H9 (cell line): ENCODE results near the gene MRM1. TPM values are rescaled to one million over a fixed set of nuclear protein-coding genes. Genes with fewer than 3 reads are reported as not detected.
A peak's percentile ranks its signal among the peaks of the same experiment; 100 is the strongest.

Experiments used
- DNase-seq: peaks from one replicate; pipeline ENCODE4 v3.0.0-alpha.2; 2017
- H2AFZ ChIP-seq: one replicate; pipeline ENCODE4 v1.6.1; 2013; ENCODE audit warnings: mild to moderate bottlenecking, low read length, control low read depth, moderate library complexity
- H2AK5ac ChIP-seq: 2 replicates; pipeline ENCODE4 v1.6.1; 2013; ENCODE audit warnings: low read length, control low read depth, mixed read lengths; ENCODE audit not compliant: insufficient read length
- H2BK120ac ChIP-seq: one replicate; pipeline ENCODE4 v1.6.1; 2013; ENCODE audit warnings: low read depth, mild to moderate bottlenecking, low read length, control low read depth, inconsistent platforms; ENCODE audit not compliant: poor library complexity, severe bottlenecking
- H2BK12ac ChIP-seq: 2 replicates; pipeline ENCODE4 v1.6.1; 2013; ENCODE audit warnings: low read length, control low read depth, mixed read lengths, low read depth; ENCODE audit not compliant: insufficient read length
- H2BK15ac ChIP-seq: 2 replicates; pipeline ENCODE4 v1.6.1; 2013; ENCODE audit warnings: low read depth, low read length, control low read depth
- H2BK20ac ChIP-seq: one replicate; pipeline ENCODE4 v1.6.1; 2013; ENCODE audit warnings: low read depth, mild to moderate bottlenecking, low read length, control low read depth, inconsistent platforms; ENCODE audit not compliant: poor library complexity, severe bottlenecking
- H2BK5ac ChIP-seq: 2 replicates; pipeline ENCODE4 v1.6.1; 2013; ENCODE audit warnings: low read length, control low read depth, mixed read lengths; ENCODE audit not compliant: insufficient read length
- H3K14ac ChIP-seq: 2 replicates; pipeline ENCODE4 v1.6.1; 2013; ENCODE audit warnings: low read length, control low read depth; ENCODE audit not compliant: insufficient read depth
- H3K18ac ChIP-seq: 2 replicates; pipeline ENCODE4 v1.6.1; 2013; ENCODE audit warnings: low read depth, mild to moderate bottlenecking, mixed read lengths, low read length, control low read depth; ENCODE audit not compliant: insufficient read length
- H3K23ac ChIP-seq: 2 replicates; pipeline ENCODE4 v1.6.1; 2013; ENCODE audit warnings: low read length, control low read depth, mixed read lengths, low read depth; ENCODE audit not compliant: insufficient read length
- H3K23me2 ChIP-seq: 2 replicates; pipeline ENCODE4 v1.6.1; 2013; ENCODE audit warnings: low read depth, mild to moderate bottlenecking, mixed read lengths, low read length, control low read depth; ENCODE audit not compliant: insufficient read length, poor library complexity, severe bottlenecking
- H3K27ac ChIP-seq: 2 replicates; pipeline ENCODE4 v1.5.1; 2013; ENCODE audit warnings: low read length, control low read depth, mixed read lengths, low read depth; ENCODE audit not compliant: insufficient read length
- H3K27me3 ChIP-seq: 2 replicates; pipeline ENCODE4 v1.6.1; 2013; ENCODE audit warnings: low read length, control low read depth, inconsistent platforms; ENCODE audit not compliant: insufficient read depth
- H3K4ac ChIP-seq: 2 replicates; pipeline ENCODE4 v1.6.1; 2013; ENCODE audit warnings: low read depth, mild to moderate bottlenecking, control low read depth, inconsistent platforms, low read length, moderate library complexity
- H3K4me1 ChIP-seq: 2 replicates; pipeline ENCODE4 v1.6.1; 2013; ENCODE audit warnings: low read length, control low read depth, inconsistent platforms; ENCODE audit not compliant: insufficient read depth
- H3K4me2 ChIP-seq: 2 replicates; pipeline ENCODE4 v1.6.1; 2013; ENCODE audit warnings: low read length, control low read depth, mixed read lengths; ENCODE audit not compliant: insufficient read length, insufficient read depth
- H3K56ac ChIP-seq: 2 replicates; pipeline ENCODE4 v1.6.1; 2013; ENCODE audit warnings: low read depth, mild to moderate bottlenecking, mixed read lengths, low read length, control low read depth; ENCODE audit not compliant: insufficient read length
- H3K79me1 ChIP-seq: 2 replicates; pipeline ENCODE4 v1.6.1; 2013; ENCODE audit warnings: low read depth, mild to moderate bottlenecking, moderate library complexity, low read length, control low read depth, inconsistent platforms; ENCODE audit not compliant: insufficient read depth, poor library complexity, severe bottlenecking
- H3K79me2 ChIP-seq: 2 replicates; pipeline ENCODE4 v1.6.1; 2013; ENCODE audit warnings: low read length, control low read depth, inconsistent platforms; ENCODE audit not compliant: insufficient read depth
- H3K9ac ChIP-seq: 2 replicates; pipeline ENCODE4 v1.6.1; 2013; ENCODE audit warnings: low read length, control low read depth, mixed read lengths; ENCODE audit not compliant: insufficient read length; ENCODE audit errors: extremely low read depth
- H3K9me3 ChIP-seq: one replicate; pipeline ENCODE4 v1.6.1; 2013; ENCODE audit warnings: low read depth, low read length, inconsistent platforms; ENCODE audit not compliant: control insufficient read depth
- H3T11ph ChIP-seq: one replicate; pipeline ENCODE4 v1.6.1; 2013; ENCODE audit warnings: mild to moderate bottlenecking, low read length, control low read depth, inconsistent platforms
- H4K20me1 ChIP-seq: one replicate; pipeline ENCODE4 v1.6.1; 2013; ENCODE audit not compliant: control insufficient read depth, insufficient read length, insufficient read depth
- H4K5ac ChIP-seq: 2 replicates; pipeline ENCODE4 v1.6.1; 2013; ENCODE audit warnings: low read depth, mild to moderate bottlenecking, mixed read lengths, low read length, control low read depth; ENCODE audit not compliant: insufficient read length
- H4K8ac ChIP-seq: replicated peaks from 2 replicates; pipeline ENCODE4 v1.6.1; 2013; ENCODE audit warnings: low read length, control low read depth, mixed read lengths, low read depth; ENCODE audit not compliant: insufficient read length
- H4K91ac ChIP-seq: 2 replicates; pipeline ENCODE4 v1.6.1; 2013; ENCODE audit warnings: low read depth, mild to moderate bottlenecking, moderate library complexity, mixed read lengths, low read length, control low read depth; ENCODE audit not compliant: insufficient read length
- H3K27ac Mint-ChIP-seq, 3 experiments: 2 replicates in 2 of 3; 3 replicates in 1 of 3; pipeline ENCODE4 v1.8.0; 2020 to 2021; ENCODE audit warnings: mixed read lengths in 3 of 3, mild to moderate bottlenecking in 1 of 3, moderate library complexity in 1 of 3
- H3K27me3 Mint-ChIP-seq: 2 replicates; pipeline ENCODE4 v1.8.0; 2021; ENCODE audit warnings: low read depth, mild to moderate bottlenecking, moderate library complexity, mixed read lengths
- H3K36me3 Mint-ChIP-seq, 3 experiments: 2 replicates in 2 of 3; 3 replicates in 1 of 3; pipeline ENCODE4 v1.8.0; 2020 to 2021; ENCODE audit warnings: low read depth in 3 of 3, mixed read lengths in 3 of 3; ENCODE audit not compliant: insufficient read depth in 1 of 3
- H3K4me1 Mint-ChIP-seq, 2 experiments: 2 replicates each; pipeline ENCODE4 v1.8.0; 2020; ENCODE audit warnings: mixed read lengths in 2 of 2
- H3K4me3 Mint-ChIP-seq, 2 experiments: 2 replicates in 1 of 2; 3 replicates in 1 of 2; pipeline ENCODE4 v1.8.0; 2020 to 2021; ENCODE audit warnings: mild to moderate bottlenecking in 2 of 2, mixed read lengths in 2 of 2, moderate library complexity in 1 of 2
- H3K9me3 Mint-ChIP-seq, 2 experiments: 2 replicates in 1 of 2; 3 replicates in 1 of 2; pipeline ENCODE4 v1.8.0; 2020; ENCODE audit warnings: mild to moderate bottlenecking in 2 of 2, mixed read lengths in 2 of 2, moderate library complexity in 1 of 2
- CTCF ChIP-seq: fragments of 200-600 bp; sonication (generic); conservative IDR thresholded peaks from 3 replicates; pipeline ENCODE4 v1.8.0; 2021; ENCODE audit warnings: antibody characterized with exemption, mild to moderate bottlenecking
- WGBS: extraction: QIAGEN DNeasy Blood & Tissue Kit; methylation state at CpG from one replicate; pipeline ENCODE4 v1.1.7; 2013; ENCODE audit warnings: missing lambda C conversion rate, low lambda C conversion rate, mixed read lengths; ENCODE audit not compliant: insufficient read length; ENCODE audit errors: extremely low coverage; 5-methylcytosine and 5-hydroxymethylcytosine counted together
- total RNA-seq: library from RNA; stranded (reverse); gene quantifications from 2 replicates; pipeline ENCODE4 v1.2.1, GENCODE V29; 2021

MRM1 gene
- total RNA-seq, 1 experiment from 2014 or later = 10.3 TPM

- Histone ChIP-seq H3K23ac (no peak overlapping the region), H2AFZ (no peak overlapping the region), H3K79me1 (no peaks in the 10 kb centered on the region), H3K4ac (no peak overlapping the region), H2BK120ac (no peak overlapping the region), H3K4me2 (no peak overlapping the region), H3K56ac (no peak overlapping the region), H3K27me3 (no peaks in the 10 kb centered on the region), H3K14ac (no peak overlapping the region), H2BK12ac (no peak overlapping the region), H4K5ac (no peak overlapping the region), H4K91ac (no peak overlapping the region), H3K9ac (no peak overlapping the region), H3K4me1 (peaks cover 8% of the 10 kb centered on the region; the same call in 1 of the 2 replicates), H2BK5ac (no peak overlapping the region), H2BK15ac (no peak overlapping the region), H3T11ph (no peak overlapping the region), H2BK20ac (no peak overlapping the region), H4K8ac (no peak overlapping the region), H3K18ac (no peak overlapping the region), H3K23me2 (no peaks in the 10 kb centered on the region), H3K9me3 (no peaks in the 10 kb centered on the region), H3K27ac (no peak overlapping the region), H2AK5ac (no peak overlapping the region), H3K79me2 (no peaks in the 10 kb centered on the region), H4K20me1 (no peaks in the 10 kb centered on the region)
- H3K27ac Mint-ChIP-seq = 0 out of 7 replicates have a peak overlapping the region, but pooled peaks of 1 of the 3 experiments have one; percentile 44
- peak overlapping the region in 1 of 2 experiments; percentile 4; a peak in 1 of 5 replicates for H3K4me3 Mint-ChIP-seq
- no CpG with 5 or more reads among the region's 9 CpGs for WGBS
- peaks cover 43 to 54% of the 10 kb centered on the region in 2 experiments for H3K4me1 Mint-ChIP-seq
- peaks cover 0 to 3% of the 10 kb centered on the region in 2 experiments; a peak in 1 of 5 replicates for H3K9me3 Mint-ChIP-seq
- H3K27me3 Mint-ChIP-seq = no peaks in the 10 kb centered on the region
- H3K36me3 Mint-ChIP-seq = peaks cover 3 to 16% (median 10%) of the 10 kb centered on the region in 3 experiments; a peak in 6 of 7 replicates
- TF ChIP-seq CTCF = no peak
- no peak for DNase-seq
These were observed 10.1 kb downstream of the MRM1 start for GRCh38 chr17:36611345-36612072.
